Progenitor cell of endocrine pancreas (in vitro differentiated cells): Measurements from ENCODE around the gene USP25. TPM values are rescaled to one million over a fixed set of nuclear protein-coding genes. Genes with fewer than 3 reads are reported as not detected.

ENCODE experiments used
- DNase-seq: peaks from one replicate; pipeline ENCODE4 v3.0.0; 2021; ENCODE audit warnings: low spot score; ENCODE audit not compliant: unreplicated experiment
- H3K27ac Mint-ChIP-seq: 2 replicates; pipeline ENCODE4 v1.8.0; 2021; ENCODE audit warnings: mild to moderate bottlenecking, moderate library complexity, mixed read lengths
- H3K27me3 Mint-ChIP-seq: 2 replicates; pipeline ENCODE4 v1.8.0; 2021; ENCODE audit warnings: mixed read lengths
- H3K36me3 Mint-ChIP-seq: 2 replicates; pipeline ENCODE4 v1.8.0; 2022; ENCODE audit warnings: mixed read lengths; ENCODE audit not compliant: insufficient read depth
- H3K4me1 Mint-ChIP-seq: 2 replicates; pipeline ENCODE4 v1.8.0; 2021; ENCODE audit warnings: low read depth, mixed read lengths
- H3K4me3 Mint-ChIP-seq: 2 replicates; pipeline ENCODE4 v1.8.0; 2021; ENCODE audit warnings: low read depth, mild to moderate bottlenecking, moderate library complexity, mixed read lengths
- H3K9me3 Mint-ChIP-seq: 2 replicates; pipeline ENCODE4 v1.8.0; 2021; ENCODE audit warnings: low read depth, mixed read lengths
- total RNA-seq: library from RNA; stranded (reverse); gene quantifications from 2 replicates; pipeline ENCODE4 v1.2.1, GENCODE V29; 2021
- TF ChIP-seq, protein P1 (sequence below): fragments of 200-600 bp; sonication (generic); IDR thresholded peaks from one replicate; pipeline ENCODE4 v1.5.0; 2021; ENCODE audit warnings: antibody characterized with exemption, mild to moderate bottlenecking; ENCODE audit not compliant: unreplicated experiment

The USP25 gene
- total RNA-seq, 1 donor from 2014 or later: 48.8 TPM

DNA sequence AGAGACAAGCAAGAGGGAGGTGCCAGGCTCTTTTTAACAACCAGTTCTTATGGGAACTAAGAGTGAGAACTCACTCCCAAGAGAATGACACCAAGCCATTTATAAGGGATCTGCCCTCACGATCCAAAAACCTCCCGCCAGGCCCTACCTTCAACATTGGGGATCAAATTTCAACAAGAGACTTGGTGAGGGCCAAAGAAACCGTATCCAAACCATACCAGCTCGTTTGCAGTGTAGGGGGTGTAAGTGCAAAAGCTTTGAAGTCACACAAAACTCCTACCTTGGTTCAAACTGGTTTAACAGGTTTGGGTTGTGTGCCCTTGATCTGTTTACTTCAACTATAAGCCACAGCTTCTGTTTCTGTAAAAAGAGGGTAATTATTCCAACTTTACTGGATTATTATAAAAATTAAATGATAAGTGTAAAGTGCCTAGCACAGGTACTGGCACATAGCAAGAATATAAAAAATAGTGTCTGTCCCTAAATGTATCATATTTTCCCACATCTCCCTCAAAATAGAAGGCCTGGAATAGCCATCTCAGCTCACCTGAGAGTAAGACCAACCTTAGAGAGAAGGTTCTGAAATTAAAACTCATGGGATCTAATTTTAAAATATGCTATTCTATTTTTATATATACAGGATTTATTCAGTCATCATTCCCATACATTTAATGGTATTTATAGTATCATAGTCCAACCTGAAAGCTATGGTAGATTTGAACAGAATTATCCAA, 7.0 kb upstream of the USP25 start:
- no peak overlapping the region for H3K4me3 Mint-ChIP-seq
- H3K9me3 Mint-ChIP-seq: peaks cover 7% of the 10 kb centered on the region
- peaks cover 5% of the 10 kb centered on the region for H3K4me1 Mint-ChIP-seq
- no peak for DNase-seq
- no peak overlapping the region for H3K27ac Mint-ChIP-seq
- TF ChIP-seq, protein P1, sequence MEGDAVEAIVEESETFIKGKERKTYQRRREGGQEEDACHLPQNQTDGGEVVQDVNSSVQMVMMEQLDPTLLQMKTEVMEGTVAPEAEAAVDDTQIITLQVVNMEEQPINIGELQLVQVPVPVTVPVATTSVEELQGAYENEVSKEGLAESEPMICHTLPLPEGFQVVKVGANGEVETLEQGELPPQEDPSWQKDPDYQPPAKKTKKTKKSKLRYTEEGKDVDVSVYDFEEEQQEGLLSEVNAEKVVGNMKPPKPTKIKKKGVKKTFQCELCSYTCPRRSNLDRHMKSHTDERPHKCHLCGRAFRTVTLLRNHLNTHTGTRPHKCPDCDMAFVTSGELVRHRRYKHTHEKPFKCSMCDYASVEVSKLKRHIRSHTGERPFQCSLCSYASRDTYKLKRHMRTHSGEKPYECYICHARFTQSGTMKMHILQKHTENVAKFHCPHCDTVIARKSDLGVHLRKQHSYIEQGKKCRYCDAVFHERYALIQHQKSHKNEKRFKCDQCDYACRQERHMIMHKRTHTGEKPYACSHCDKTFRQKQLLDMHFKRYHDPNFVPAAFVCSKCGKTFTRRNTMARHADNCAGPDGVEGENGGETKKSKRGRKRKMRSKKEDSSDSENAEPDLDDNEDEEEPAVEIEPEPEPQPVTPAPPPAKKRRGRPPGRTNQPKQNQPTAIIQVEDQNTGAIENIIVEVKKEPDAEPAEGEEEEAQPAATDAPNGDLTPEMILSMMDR: no peak
- no peaks in the 10 kb centered on the region for H3K36me3 Mint-ChIP-seq
- H3K27me3 Mint-ChIP-seq: no peaks in the 10 kb centered on the region

DNA sequence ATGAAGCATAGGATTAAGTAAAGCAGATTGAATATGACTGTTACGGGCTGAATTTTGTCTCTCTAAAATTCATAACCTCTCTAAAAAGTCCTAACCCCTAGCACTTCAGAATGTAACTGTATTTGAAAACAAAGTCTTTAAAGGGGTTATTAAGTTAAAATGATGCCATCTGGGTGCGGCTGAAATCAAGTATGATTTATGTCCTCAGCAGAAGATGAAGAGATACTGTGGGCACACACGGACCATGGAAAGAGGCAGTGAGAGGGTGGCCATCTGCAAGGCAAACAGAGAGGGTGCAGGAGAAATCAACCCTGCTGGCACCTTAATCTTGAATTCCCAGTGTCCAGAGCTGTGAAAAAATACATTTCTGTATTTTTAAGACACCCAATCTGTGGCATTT, 3.8 kb upstream of the USP25 start:
- Mint-ChIP-seq H3K4me1 (peaks cover 7% of the 10 kb centered on the region), H3K27ac (no peak overlapping the region), H3K27me3 (no peaks in the 10 kb centered on the region), H3K36me3 (no peaks in the 10 kb centered on the region), H3K9me3 (peaks cover 7% of the 10 kb centered on the region), H3K4me3 (no peak overlapping the region)
- TF ChIP-seq, protein P1: no peak
- no peak for DNase-seq

DNA sequence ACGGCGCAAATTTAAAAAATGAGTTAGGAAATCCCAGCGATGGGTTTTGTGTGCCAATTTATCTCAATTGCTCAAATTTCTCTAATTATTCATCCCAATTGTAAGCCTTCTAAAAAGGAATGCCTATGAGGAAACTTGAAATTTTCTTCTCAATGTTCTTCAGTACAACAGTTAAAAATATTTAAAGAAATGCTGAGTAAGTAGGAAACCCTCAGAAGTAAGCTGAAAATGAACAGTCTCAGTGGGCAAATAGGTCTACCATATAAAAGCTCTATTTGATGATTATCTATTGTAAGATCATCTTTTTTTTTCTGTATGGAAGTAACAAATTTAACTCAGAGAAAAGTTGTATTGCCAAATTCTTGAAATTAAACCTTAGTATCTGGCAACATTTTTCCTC, 1.7 kb upstream of the USP25 start:
- Mint-ChIP-seq H3K4me3 (no peak overlapping the region), H3K9me3 (no peaks in the 10 kb centered on the region), H3K4me1 (peaks cover 18% of the 10 kb centered on the region), H3K36me3 (no peaks in the 10 kb centered on the region), H3K27me3 (no peaks in the 10 kb centered on the region), H3K27ac (no peak overlapping the region)
- DNase-seq: no peak
- TF ChIP-seq, protein P1: no peak

DNA sequence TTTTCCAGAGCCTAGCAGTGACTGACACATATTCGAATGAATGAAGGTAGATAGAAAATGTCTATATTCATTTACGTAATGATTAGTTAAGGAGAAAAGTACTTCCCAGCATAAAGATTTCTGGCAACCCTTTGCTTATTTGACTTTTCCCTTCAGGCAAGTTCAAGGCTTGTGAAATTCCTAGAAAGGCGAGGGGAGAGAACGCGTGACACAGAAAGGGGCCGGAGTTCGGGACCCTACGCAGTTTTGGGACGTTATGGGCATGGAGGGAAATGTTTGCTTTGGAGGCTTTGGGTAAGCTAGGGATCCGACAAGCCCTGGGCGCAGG, 472 bp upstream of the USP25 start:
- H3K4me3 Mint-ChIP-seq: peak overlapping the region; percentile 81
- H3K9me3 Mint-ChIP-seq: no peaks in the 10 kb centered on the region
- H3K27me3 Mint-ChIP-seq: no peaks in the 10 kb centered on the region
- peaks cover 18% of the 10 kb centered on the region for H3K4me1 Mint-ChIP-seq
- no peaks in the 10 kb centered on the region for H3K36me3 Mint-ChIP-seq
- no peak for DNase-seq
- H3K27ac Mint-ChIP-seq: peak overlapping the region; percentile 91
- TF ChIP-seq, protein P1: no peak

DNA sequence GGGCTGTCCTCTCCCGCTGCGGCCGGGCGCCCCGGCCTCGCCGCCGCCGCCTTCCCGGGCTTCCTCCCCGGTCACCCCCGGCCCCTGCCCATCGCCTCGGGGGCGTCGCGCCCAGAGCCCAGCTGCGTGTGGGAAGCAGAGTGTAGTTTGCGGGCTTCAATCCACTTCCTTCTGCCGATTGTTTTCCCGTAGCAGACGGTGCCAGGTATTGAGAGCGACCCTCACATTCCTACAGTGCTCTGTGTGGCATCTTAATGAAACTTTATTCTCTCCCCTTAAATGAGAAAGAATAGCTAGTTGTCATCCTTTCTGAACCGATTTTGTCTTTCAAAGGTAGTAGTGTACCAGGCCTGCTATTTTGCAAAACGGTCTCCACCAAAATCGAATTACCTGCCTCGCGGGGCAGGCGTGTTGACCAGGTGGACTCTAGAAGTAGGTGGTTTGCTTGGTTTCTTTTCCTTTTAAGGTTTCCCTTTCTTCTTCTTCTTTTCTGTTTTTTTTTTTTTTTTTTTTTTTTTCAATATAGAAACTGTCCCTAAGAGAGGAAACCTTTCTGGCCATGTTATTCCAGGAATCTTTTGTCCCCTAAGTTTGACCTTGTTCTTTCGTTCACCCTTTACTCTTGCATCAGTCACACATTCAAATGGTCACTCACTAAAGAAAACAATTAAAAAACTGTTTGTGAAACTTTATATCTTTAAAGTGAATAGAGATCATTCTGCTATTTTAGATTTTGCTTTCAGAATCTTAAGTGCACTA, 881 bp downstream of the USP25 start:
- Mint-ChIP-seq H3K4me1 (peaks cover 24% of the 10 kb centered on the region), H3K4me3 (peak overlapping the region; percentile 93), H3K27me3 (no peaks in the 10 kb centered on the region), H3K9me3 (peaks cover 3% of the 10 kb centered on the region), H3K36me3 (peaks cover 2% of the 10 kb centered on the region), H3K27ac (peak overlapping the region; percentile 98)
- TF ChIP-seq, protein P1: no peak
- no peak for DNase-seq
